Gastroesophageal sphincter (tissue), 4 donors: ENCODE results near the gene HNRNPA3. TPM values are rescaled to one million over a fixed set of nuclear protein-coding genes. Genes with fewer than 3 reads are reported as not detected.

Experiments
- ATAC-seq: fragments of 150-250 bp; one replicate; pipeline ENCODE4 v1.9.1; 2016; ENCODE audit warnings: mild to moderate bottlenecking, moderate library complexity
- H3K27ac ChIP-seq, 4 donors: fragments of 200-600 bp; sonication (generic) in 3 of 4; 1 replicate in 3 of 4; 2 replicates in 1 of 4; pipeline ENCODE4 v1.5.1; 2016 to 2019
- H3K27me3 ChIP-seq: fragments of 200-600 bp; sonication (generic); one replicate; pipeline ENCODE4 v1.5.1; 2019
- H3K36me3 ChIP-seq, 2 donors: fragments of 200-600 bp; sonication (generic); one replicate each; pipeline ENCODE4 v1.5.1; 2019; ENCODE audit warnings: control low read depth in 1 of 2
- H3K4me1 ChIP-seq, 3 donors: fragments of 200-600 bp; sonication (generic); 1 replicate in 2 of 3; 2 replicates in 1 of 3; pipeline ENCODE4 v1.5.1; 2016 to 2019; ENCODE audit warnings: control low read depth in 2 of 3
- H3K4me3 ChIP-seq, 2 donors: fragments of 200-600 bp; sonication (generic); one replicate each; pipeline ENCODE4 v1.5.1; 2019; ENCODE audit warnings: mild to moderate bottlenecking in 1 of 2, moderate library complexity in 1 of 2
- H3K9me3 ChIP-seq, 3 donors: fragments of 200-600 bp; sonication (generic); one replicate each; pipeline ENCODE4 v1.5.1; 2017 to 2019; ENCODE audit warnings: control low read depth in 2 of 3
- EP300 ChIP-seq: sonication (generic); formaldehyde crosslinking; IDR thresholded peaks from one replicate; pipeline ENCODE4 v1.6.1; 2017; ENCODE audit warnings: antibody characterized with exemption, mild to moderate bottlenecking
- POLR2A ChIP-seq, 2 donors: fragments of 450-650 bp; IDR thresholded peaks; one replicate each; pipeline ENCODE4 v1.6.1; 2017; ENCODE audit warnings: antibody characterized with exemption in 2 of 2, mild to moderate bottlenecking in 2 of 2, moderate library complexity in 1 of 2
- POLR2AphosphoS5 ChIP-seq: sonication (generic); formaldehyde crosslinking; IDR thresholded peaks from one replicate; pipeline ENCODE4 v1.6.1; 2017; ENCODE audit warnings: antibody characterized with exemption
- WGBS, 2 donors: methylation state at CpG; one replicate each; pipeline ENCODE4 v1.1.5; 2018; ENCODE audit warnings: low coverage in 1 of 2; 5-methylcytosine and 5-hydroxymethylcytosine counted together
- total RNA-seq, 4 donors: library from RNA; depleted of rRNA; stranded (reverse); fragments of >200 nt; gene quantifications; one replicate each; pipeline ENCODE4 v1.1.0, GENCODE V29; 2016
- TF ChIP-seq, protein P1 (sequence below), 4 experiments: fragments of 200-600 bp in 2 of 4; fragments of 450-650 bp in 2 of 4; sonication (generic) in 1 of 4; IDR thresholded peaks; one replicate each; pipeline ENCODE4 v1.5.1; 2017 to 2019; ENCODE audit warnings: antibody characterized with exemption in 4 of 4, mild to moderate bottlenecking in 2 of 4, moderate library complexity in 2 of 4

HNRNPA3 gene
- total RNA-seq, 4 donors from 2014 or later = 58.4 to 87.8 (median 73.1) TPM

DNA sequence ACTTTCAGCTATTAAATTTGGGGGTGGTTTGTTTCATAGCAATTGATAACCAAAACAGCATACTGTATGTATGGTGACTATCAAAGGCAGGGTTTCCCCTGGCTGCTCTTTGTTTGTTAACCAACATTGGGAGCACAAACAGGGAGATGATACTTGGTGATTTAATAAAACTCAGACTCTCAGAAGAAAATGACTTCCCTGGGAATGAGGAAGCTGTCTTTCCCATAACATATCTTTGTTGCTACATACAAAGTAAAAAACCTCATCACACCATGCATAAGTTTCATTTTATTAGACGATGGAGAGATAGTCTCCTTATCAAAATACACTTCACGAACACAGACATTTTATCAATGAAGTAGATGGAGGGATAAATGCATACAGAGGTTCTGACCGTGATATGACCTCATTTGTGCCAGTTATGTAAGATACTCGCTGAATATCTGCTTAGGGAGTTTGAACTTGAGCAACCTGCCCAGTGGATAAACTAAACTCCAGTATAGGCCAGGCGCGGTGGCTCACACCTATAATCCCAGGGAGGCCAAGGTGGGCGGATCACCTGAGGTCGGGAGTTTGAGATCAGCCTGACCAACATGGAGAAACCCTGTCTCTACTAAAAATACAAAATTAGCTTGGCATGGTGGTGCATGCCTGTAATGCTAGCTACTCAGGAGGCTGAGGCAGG is 55.7 kb downstream of the HNRNPA3 start:
- Histone ChIP-seq H3K27ac (no peak overlapping the region), H3K27me3 (no peaks in the 10 kb centered on the region), H3K36me3 (no peaks in the 10 kb centered on the region), H3K4me1 (peaks cover 0 to 16% (median 11%) of the 10 kb centered on the region in 3 donors), H3K9me3 (no peaks in the 10 kb centered on the region), H3K4me3 (no peak overlapping the region)
- no peak for ATAC-seq
- 86 to 89% methylated on average over 6 to 8 of the region's 8 CpGs for WGBS, 2 donors
- TF ChIP-seq POLR2AphosphoS5 (no peak), POLR2A (IDR thresholded peaks at IDR 0.05) (no peak), EP300 (no peak)
- TF ChIP-seq, protein P1, sequence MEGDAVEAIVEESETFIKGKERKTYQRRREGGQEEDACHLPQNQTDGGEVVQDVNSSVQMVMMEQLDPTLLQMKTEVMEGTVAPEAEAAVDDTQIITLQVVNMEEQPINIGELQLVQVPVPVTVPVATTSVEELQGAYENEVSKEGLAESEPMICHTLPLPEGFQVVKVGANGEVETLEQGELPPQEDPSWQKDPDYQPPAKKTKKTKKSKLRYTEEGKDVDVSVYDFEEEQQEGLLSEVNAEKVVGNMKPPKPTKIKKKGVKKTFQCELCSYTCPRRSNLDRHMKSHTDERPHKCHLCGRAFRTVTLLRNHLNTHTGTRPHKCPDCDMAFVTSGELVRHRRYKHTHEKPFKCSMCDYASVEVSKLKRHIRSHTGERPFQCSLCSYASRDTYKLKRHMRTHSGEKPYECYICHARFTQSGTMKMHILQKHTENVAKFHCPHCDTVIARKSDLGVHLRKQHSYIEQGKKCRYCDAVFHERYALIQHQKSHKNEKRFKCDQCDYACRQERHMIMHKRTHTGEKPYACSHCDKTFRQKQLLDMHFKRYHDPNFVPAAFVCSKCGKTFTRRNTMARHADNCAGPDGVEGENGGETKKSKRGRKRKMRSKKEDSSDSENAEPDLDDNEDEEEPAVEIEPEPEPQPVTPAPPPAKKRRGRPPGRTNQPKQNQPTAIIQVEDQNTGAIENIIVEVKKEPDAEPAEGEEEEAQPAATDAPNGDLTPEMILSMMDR (IDR thresholded peaks at IDR 0.05) = no peak

DNA sequence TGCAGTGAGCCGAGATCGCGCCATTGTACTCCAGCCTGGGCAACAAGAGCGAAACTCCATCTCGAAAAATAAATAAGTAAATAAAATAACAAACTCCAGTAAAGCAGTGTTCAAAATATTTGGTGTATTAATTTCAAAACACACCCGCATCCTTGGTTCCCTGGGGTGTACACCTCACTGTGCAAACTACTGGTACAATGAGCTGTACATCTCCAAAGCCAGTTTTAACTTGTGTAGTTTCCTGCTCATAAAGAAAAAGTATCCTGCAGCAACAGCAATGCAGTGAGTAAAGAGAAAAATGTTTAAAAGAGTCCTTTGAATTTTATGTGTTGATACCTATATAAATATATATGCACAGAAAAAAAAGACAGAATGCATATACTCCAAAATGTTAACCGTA is 56.3 kb downstream of the HNRNPA3 start:
- TF ChIP-seq EP300 = no peak
- no peak for ATAC-seq
- WGBS, 2 donors = 92 to 98% methylated on average over 6 to 7 of the region's 7 CpGs

DNA sequence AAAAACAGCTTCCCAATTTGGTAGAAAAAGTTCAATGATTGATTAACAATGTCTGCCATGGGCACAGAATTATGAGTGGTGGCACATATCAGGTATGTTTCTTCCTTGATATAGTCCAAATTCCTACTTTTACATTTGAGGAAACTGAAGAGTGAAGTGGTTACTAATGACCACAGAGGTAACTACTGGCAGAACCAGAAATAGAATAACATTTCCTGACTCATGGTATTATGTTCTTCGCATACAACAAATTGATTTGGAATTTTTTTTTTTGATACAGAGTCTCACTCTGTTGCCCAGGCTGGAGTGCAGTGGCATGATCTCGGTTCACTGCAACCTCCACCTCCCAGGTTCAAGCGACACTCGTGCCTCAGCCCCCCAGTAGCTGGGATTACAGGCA is 57.9 kb downstream of the HNRNPA3 start:
- Histone ChIP-seq H3K27me3 (no peaks in the 10 kb centered on the region), H3K4me1 (peaks cover 0 to 28% (median 11%) of the 10 kb centered on the region in 3 donors), H3K9me3 (no peaks in the 10 kb centered on the region), H3K4me3 (no peak overlapping the region), H3K27ac (no peak overlapping the region), H3K36me3 (no peaks in the 10 kb centered on the region)
- no peak for ATAC-seq
- WGBS, 2 donors = 87 to 97% methylated on average over 4 of the region's 4 CpGs
- no peak for TF ChIP-seq POLR2AphosphoS5
- no peak for TF ChIP-seq POLR2A (IDR thresholded peaks at IDR 0.05)
- no peak for TF ChIP-seq EP300
- TF ChIP-seq, protein P1 (IDR thresholded peaks at IDR 0.05) = no peak

More for the DNA sequence above, 56.3 kb downstream of the HNRNPA3 start:
- no peaks in the 10 kb centered on the region for H3K9me3 ChIP-seq
- peaks cover 0 to 16% (median 11%) of the 10 kb centered on the region in 3 donors for H3K4me1 ChIP-seq
- H3K27ac ChIP-seq = no peak overlapping the region
- no peak overlapping the region for H3K4me3 ChIP-seq
- no peaks in the 10 kb centered on the region for H3K36me3 ChIP-seq
- no peaks in the 10 kb centered on the region for H3K27me3 ChIP-seq

DNA sequence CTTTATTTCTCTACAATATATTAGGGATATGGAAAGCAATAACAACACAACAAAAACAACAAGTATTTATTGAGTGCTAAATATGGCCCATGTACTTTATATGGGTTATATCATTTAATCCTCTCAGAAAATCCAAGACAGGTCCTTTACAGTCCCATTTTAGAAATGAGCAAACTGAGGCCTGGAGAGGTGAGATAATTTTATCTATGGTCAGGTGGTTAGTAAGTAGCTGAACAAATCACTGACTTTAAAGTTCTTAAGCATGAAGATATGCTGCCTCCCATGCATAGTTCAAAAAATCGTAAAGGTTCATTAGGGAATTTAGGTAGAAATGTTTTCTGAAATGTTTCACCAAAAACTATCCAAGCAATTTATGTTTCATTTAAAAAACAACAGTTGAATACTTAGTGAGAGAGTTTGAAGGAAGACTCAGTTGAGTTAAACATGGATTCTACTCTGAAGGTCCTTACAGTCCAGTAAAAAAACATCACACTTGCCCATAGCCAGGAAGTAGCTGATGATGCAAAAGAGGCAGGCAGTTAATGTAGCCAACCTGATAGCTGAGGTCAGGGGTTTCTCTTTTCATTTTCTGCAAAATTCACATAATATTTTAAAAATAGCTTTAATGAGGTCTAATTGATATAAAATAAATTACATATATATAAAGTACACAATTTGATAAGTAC is 59.5 kb downstream of the HNRNPA3 start:
- Histone ChIP-seq H3K36me3 (no peaks in the 10 kb centered on the region), H3K4me3 (no peak overlapping the region), H3K4me1 (peaks cover 0 to 20% (median 3%) of the 10 kb centered on the region in 3 donors), H3K27me3 (no peaks in the 10 kb centered on the region), H3K27ac (no peak overlapping the region), H3K9me3 (no peaks in the 10 kb centered on the region)
- no peak for ATAC-seq
- 100% methylated on average over 1 of the region's 1 CpG for WGBS, 2 donors
- TF ChIP-seq, protein P1 (IDR thresholded peaks at IDR 0.05) = no peak
- TF ChIP-seq POLR2AphosphoS5 (no peak), POLR2A (IDR thresholded peaks at IDR 0.05) (no peak), EP300 (no peak)

DNA sequence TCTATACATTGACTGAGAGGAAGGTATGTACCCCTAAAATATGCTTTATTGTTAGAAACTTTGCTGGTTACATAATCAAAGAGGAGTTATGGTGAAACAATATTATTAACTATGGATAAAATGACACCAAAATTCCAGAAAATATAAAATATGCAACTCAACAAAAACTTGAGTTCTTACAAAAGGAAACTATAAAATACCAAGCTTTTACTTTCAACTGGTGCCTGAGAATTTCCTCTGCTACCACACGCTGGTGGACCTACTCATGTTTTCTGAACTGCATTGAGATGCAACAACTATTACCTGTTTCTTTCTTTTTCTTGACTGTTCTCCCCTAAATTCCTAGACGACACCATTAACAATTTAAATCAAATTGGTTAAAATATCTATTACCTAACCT is 60.2 kb downstream of the HNRNPA3 start:
- H3K4me3 ChIP-seq = no peak overlapping the region
- no peak overlapping the region for H3K27ac ChIP-seq
- H3K36me3 ChIP-seq = no peaks in the 10 kb centered on the region
- no peak for ATAC-seq
- WGBS, 2 donors = 74 to 91% methylated on average over 2 of the region's 2 CpGs
- TF ChIP-seq POLR2A (IDR thresholded peaks at IDR 0.05) = no peak
- TF ChIP-seq EP300 = no peak
- no peak for TF ChIP-seq POLR2AphosphoS5
- TF ChIP-seq, protein P1 (IDR thresholded peaks at IDR 0.05) = no peak
- H3K9me3 ChIP-seq = no peaks in the 10 kb centered on the region
- H3K27me3 ChIP-seq = no peaks in the 10 kb centered on the region
- H3K4me1 ChIP-seq = peaks cover 0 to 20% (median 3%) of the 10 kb centered on the region in 3 donors
